ENCODE data around the gene PPP2R2B.

The PPP2R2B gene

DNA sequence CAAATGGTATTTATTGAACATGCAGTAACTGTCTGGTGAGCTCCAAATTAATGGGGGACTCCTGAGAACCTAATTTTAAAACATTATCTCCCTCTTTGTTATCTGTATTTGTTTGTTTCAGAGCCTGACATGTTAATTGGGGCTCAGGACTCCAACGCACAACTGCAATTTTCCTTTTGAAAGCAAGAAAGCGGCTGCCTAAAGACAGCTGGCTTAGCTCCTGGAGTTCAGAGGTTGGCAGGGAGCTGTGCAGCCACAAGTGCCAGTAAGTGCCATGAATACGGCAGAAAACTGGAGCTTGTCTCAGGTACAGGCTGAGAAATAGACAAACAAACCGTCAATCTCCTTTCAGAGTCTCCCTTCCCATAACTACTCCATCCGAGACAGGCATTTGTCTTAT lies 80.9 kb downstream of the PPP2R2B start:
- no peak overlapping the region for H3K4me3 ChIP-seq (ENCODE audit: low read depth, low read length)
- no peak for DNase-seq (ENCODE audit: low read depth)
- TF ChIP-seq POLR2A (IDR thresholded peaks at IDR 0.05; ENCODE audit: extremely low read depth, insufficient read length) (no peak), CTCF (IDR thresholded peaks at IDR 0.05; ENCODE audit: low read depth, low read length) (no peak), MYC (IDR thresholded peaks at IDR 0.05; ENCODE audit: low read depth, low read length) (no peak)
- TF ChIP-seq, protein P1, sequence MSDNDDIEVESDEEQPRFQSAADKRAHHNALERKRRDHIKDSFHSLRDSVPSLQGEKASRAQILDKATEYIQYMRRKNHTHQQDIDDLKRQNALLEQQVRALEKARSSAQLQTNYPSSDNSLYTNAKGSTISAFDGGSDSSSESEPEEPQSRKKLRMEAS (IDR thresholded peaks at IDR 0.05; ENCODE audit: low read depth, low read length), result no peak

- TF ChIP-seq CTCF (IDR thresholded peaks at IDR 0.05; ENCODE audit: low read depth, low read length), result no peak
- TF ChIP-seq, protein P1 (IDR thresholded peaks at IDR 0.05; ENCODE audit: low read depth, low read length), result no peak
- no peak for TF ChIP-seq MYC (IDR thresholded peaks at IDR 0.05; ENCODE audit: low read depth, low read length)
- TF ChIP-seq POLR2A (IDR thresholded peaks at IDR 0.05; ENCODE audit: extremely low read depth, insufficient read length), result no peak
Observed at GRCh38 chr5:146796911-146797310, 81.6 kb downstream of the PPP2R2B start.

GRCh38 chr5:146796144-146796543 lies 82.4 kb downstream of the PPP2R2B start:
- TF ChIP-seq CTCF (IDR thresholded peaks at IDR 0.05; ENCODE audit: low read depth, low read length) (no peak), MYC (IDR thresholded peaks at IDR 0.05; ENCODE audit: low read depth, low read length) (no peak), POLR2A (IDR thresholded peaks at IDR 0.05; ENCODE audit: extremely low read depth, insufficient read length) (no peak)
- TF ChIP-seq, protein P1 (IDR thresholded peaks at IDR 0.05; ENCODE audit: low read depth, low read length), result no peak
- no peak overlapping the region for H3K4me3 ChIP-seq (ENCODE audit: low read depth, low read length)
- DNase-seq (ENCODE audit: low read depth), result no peak

More at GRCh38 chr5:146796911-146797310, 81.6 kb downstream of the PPP2R2B start:
- no peak for DNase-seq (ENCODE audit: low read depth)
- no peak overlapping the region for H3K4me3 ChIP-seq (ENCODE audit: low read depth, low read length)

- H3K4me3 ChIP-seq (ENCODE audit: low read depth, low read length), result no peak overlapping the region
- DNase-seq (ENCODE audit: low read depth), result no peak
- TF ChIP-seq, protein P1 (IDR thresholded peaks at IDR 0.05; ENCODE audit: low read depth, low read length), result no peak
- no peak for TF ChIP-seq POLR2A (IDR thresholded peaks at IDR 0.05; ENCODE audit: extremely low read depth, insufficient read length)
- TF ChIP-seq MYC (IDR thresholded peaks at IDR 0.05; ENCODE audit: low read depth, low read length), result no peak
- TF ChIP-seq CTCF (IDR thresholded peaks at IDR 0.05; ENCODE audit: low read depth, low read length), result no peak
Observed at GRCh38 chr5:146794326-146795029, 84.1 kb downstream of the PPP2R2B start.

DNA sequence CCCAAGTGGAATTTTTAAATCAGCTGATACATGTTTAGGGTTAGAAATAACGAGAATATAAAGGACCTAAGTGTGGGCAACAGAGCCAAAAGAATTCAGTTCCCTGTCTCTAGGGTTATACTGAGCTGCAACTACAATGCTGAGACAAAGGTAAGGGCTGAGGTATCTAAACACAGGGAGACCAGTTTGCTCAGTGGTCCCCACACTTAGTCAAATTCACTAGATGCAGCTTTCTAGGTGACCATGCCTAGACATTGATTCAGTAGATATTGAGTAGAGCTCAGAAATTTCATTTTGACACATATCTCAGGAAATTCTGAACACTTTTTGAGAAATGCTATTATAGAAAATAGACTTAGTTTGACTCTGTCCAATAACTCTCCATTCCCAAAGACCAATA lies 84.8 kb downstream of the PPP2R2B start:
- no peak for DNase-seq (ENCODE audit: low read depth)
- TF ChIP-seq POLR2A (IDR thresholded peaks at IDR 0.05; ENCODE audit: extremely low read depth, insufficient read length), result no peak
- no peak for TF ChIP-seq CTCF (IDR thresholded peaks at IDR 0.05; ENCODE audit: low read depth, low read length)
- TF ChIP-seq MYC (IDR thresholded peaks at IDR 0.05; ENCODE audit: low read depth, low read length), result no peak
- TF ChIP-seq, protein P1 (IDR thresholded peaks at IDR 0.05; ENCODE audit: low read depth, low read length), result no peak

More for the DNA sequence above, 84.8 kb downstream of the PPP2R2B start:
- H3K4me3 ChIP-seq (ENCODE audit: low read depth, low read length), result no peak overlapping the region
